DND-41 (cell line): ENCODE results near the gene RORC.

Source experiments
- ATAC-seq: fragments of 200-7000 bp; cut with Tn5 transposase; 3 replicates; pipeline ENCODE4 v1.9.1; 2021; ENCODE audit warnings: low read depth; ENCODE audit not compliant: insufficient read depth
- DNase-seq: peaks from one replicate; pipeline ENCODE4 v3.0.0-alpha.2; 2020
- H2AFZ ChIP-seq: 2 replicates; pipeline ENCODE4 v1.6.0; 2012; ENCODE audit warnings: low read depth, low read length
- H3K27ac ChIP-seq: 2 replicates; pipeline ENCODE4 v1.5.1; 2012; ENCODE audit warnings: low read length, inconsistent platforms
- H3K27me3 ChIP-seq: fragments of 200-600 bp; sonication (generic); 2 replicates; pipeline ENCODE4 v1.6.0; 2012; ENCODE audit warnings: low read length, mild to moderate bottlenecking, inconsistent platforms; ENCODE audit not compliant: insufficient read depth, poor library complexity
- H3K36me3 ChIP-seq: 2 replicates; pipeline ENCODE4 v1.5.1; 2012; ENCODE audit warnings: low read length, inconsistent platforms; ENCODE audit not compliant: insufficient read depth
- H3K4me1 ChIP-seq: 2 replicates; pipeline ENCODE4 v1.5.1; 2012; ENCODE audit warnings: mild to moderate bottlenecking, low read length; ENCODE audit not compliant: insufficient read depth
- H3K4me2 ChIP-seq: 2 replicates; pipeline ENCODE4 v1.6.0; 2012; ENCODE audit warnings: mild to moderate bottlenecking, moderate library complexity, low read length, inconsistent platforms; ENCODE audit not compliant: insufficient read depth
- H3K4me3 ChIP-seq, 2 experiments: fragments of 200-600 bp in 1 of 2; shearing (Covaris generic) in 1 of 2; 2 replicates each; pipeline ENCODE4 v1.5.1; 2012 to 2016; ENCODE audit warnings: inconsistent platforms in 2 of 2, low read length in 2 of 2, mild to moderate bottlenecking in 2 of 2, low read depth in 1 of 2, moderate library complexity in 1 of 2
- H3K79me2 ChIP-seq: 2 replicates; pipeline ENCODE4 v1.6.0; 2012; ENCODE audit warnings: low read length, inconsistent platforms; ENCODE audit not compliant: insufficient read depth
- H3K9ac ChIP-seq: 2 replicates; pipeline ENCODE4 v1.6.0; 2012; ENCODE audit warnings: low read depth, mild to moderate bottlenecking, inconsistent platforms, low read length, moderate library complexity
- H3K9me3 ChIP-seq: 2 replicates; pipeline ENCODE4 v1.5.1; 2012; ENCODE audit warnings: low read length, moderate library complexity, mild to moderate bottlenecking, inconsistent platforms; ENCODE audit not compliant: insufficient read depth, severe bottlenecking
- H4K20me1 ChIP-seq: 2 replicates; pipeline ENCODE4 v1.6.0; 2012; ENCODE audit warnings: low read length; ENCODE audit not compliant: insufficient read depth
- EZH2 ChIP-seq: IDR thresholded peaks from 3 replicates; pipeline ENCODE4 v1.6.1; 2012; ENCODE audit warnings: borderline replicate concordance, low read depth, mild to moderate bottlenecking, moderate library complexity, low read length, inconsistent platforms; ENCODE audit not compliant: severe bottlenecking
- TF ChIP-seq, protein P1 (sequence below): IDR thresholded peaks from 2 replicates; pipeline ENCODE4 v1.5.1; 2012; ENCODE audit warnings: borderline replicate concordance, low read length, moderate library complexity, mild to moderate bottlenecking; ENCODE audit not compliant: poor library complexity, severe bottlenecking; ENCODE audit errors: extremely low read depth

Gene RORC

GRCh38 chr1:151759241-151759640, 72.4 kb downstream of the RORC start:
- Histone ChIP-seq H3K79me2 (peaks cover 27% of the 10 kb centered on the region), H2AFZ (no peak overlapping the region), H3K27me3 (no peaks in the 10 kb centered on the region), H3K4me2 (no peak overlapping the region), H4K20me1 (no peaks in the 10 kb centered on the region), H3K9ac (no peak overlapping the region), H3K4me3 (no peak overlapping the region), H3K36me3 (peaks cover 51% of the 10 kb centered on the region), H3K27ac (no peak overlapping the region), H3K9me3 (no peaks in the 10 kb centered on the region), H3K4me1 (peaks cover 21% of the 10 kb centered on the region)
- no peak for TF ChIP-seq EZH2
- TF ChIP-seq, protein P1, sequence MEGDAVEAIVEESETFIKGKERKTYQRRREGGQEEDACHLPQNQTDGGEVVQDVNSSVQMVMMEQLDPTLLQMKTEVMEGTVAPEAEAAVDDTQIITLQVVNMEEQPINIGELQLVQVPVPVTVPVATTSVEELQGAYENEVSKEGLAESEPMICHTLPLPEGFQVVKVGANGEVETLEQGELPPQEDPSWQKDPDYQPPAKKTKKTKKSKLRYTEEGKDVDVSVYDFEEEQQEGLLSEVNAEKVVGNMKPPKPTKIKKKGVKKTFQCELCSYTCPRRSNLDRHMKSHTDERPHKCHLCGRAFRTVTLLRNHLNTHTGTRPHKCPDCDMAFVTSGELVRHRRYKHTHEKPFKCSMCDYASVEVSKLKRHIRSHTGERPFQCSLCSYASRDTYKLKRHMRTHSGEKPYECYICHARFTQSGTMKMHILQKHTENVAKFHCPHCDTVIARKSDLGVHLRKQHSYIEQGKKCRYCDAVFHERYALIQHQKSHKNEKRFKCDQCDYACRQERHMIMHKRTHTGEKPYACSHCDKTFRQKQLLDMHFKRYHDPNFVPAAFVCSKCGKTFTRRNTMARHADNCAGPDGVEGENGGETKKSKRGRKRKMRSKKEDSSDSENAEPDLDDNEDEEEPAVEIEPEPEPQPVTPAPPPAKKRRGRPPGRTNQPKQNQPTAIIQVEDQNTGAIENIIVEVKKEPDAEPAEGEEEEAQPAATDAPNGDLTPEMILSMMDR = no peak
- DNase-seq = no peak
- ATAC-seq = no peak

DNA sequence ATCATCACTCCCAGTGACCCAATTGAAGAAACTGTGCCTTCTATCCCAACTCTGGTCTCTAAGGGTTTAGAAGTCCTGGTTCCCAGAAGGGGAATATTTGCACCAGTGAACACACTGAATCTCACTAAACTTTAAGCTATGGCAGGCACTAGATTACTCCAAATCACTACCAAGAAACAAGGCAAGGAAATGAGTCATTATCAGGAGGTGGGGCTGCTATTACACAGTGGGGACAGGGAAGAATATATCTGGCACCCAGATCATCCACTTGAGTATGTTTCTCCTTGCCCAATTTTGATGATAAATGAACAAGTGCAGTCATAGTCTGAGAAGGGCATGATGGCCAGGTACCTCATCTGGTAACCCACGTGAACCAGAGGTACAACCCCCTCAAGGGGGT, 75.3 kb downstream of the RORC start:
- Histone ChIP-seq H4K20me1 (no peaks in the 10 kb centered on the region), H3K27ac (no peak overlapping the region), H3K27me3 (no peaks in the 10 kb centered on the region), H3K9me3 (no peaks in the 10 kb centered on the region), H3K4me1 (no peaks in the 10 kb centered on the region), H3K4me2 (no peak overlapping the region), H3K36me3 (peaks cover 40% of the 10 kb centered on the region), H3K79me2 (no peaks in the 10 kb centered on the region), H2AFZ (no peak overlapping the region), H3K9ac (no peak overlapping the region), H3K4me3 (no peak overlapping the region)
- ATAC-seq (no peak), DNase-seq (no peak)
- TF ChIP-seq EZH2 = no peak
- TF ChIP-seq, protein P1 = no peak
